HG02588 (cell line): Measurements from ENCODE around the gene ESM1.

Source experiments
- ATAC-seq: cut with Tn5 transposase; IDR thresholded peaks from one replicate; pipeline ENCODE4 v1.9.1; 2021; ENCODE audit warnings: mild to moderate bottlenecking, moderate library complexity; ENCODE audit not compliant: unreplicated experiment

Gene ESM1

DNA sequence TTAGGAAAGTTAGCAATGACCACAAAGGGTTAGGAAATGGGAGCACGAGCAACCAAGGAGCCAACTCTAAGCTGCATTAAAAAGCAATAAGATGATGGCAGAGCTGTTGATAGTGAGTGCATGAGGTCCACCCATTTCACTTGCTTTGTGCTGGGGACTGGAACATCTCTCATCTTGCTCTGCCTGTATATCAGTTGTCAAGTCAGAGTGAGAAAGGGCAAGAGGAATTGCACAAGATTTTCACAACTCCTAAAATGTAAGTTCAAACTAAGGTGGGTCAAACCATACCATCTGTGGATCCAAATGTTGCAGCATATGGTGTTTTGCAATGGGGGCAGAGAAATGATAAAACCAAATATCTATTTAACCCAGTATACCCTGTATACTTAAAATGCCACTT, 2.8 kb upstream of the ESM1 start:
- ATAC-seq = no peak

DNA sequence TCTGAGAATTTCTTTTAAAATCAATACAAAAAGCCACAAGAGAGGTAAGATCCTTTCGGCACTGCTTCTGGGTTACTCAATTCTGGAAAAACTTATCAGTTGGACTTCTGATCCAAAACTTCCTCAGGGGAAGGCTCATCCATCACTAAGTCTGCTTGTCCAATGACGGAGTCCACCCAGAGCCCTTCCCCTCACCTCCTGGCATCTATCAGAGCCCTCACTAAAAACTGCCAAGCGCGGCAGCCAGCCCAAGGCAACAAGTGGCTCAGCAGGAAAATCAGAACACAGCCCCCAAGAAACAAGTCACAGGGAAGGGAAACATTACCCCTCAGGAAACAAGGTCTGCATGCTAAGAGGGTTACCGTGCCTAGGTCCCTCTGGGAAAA, 869 bp upstream of the ESM1 start:
- ATAC-seq = no peak

DNA sequence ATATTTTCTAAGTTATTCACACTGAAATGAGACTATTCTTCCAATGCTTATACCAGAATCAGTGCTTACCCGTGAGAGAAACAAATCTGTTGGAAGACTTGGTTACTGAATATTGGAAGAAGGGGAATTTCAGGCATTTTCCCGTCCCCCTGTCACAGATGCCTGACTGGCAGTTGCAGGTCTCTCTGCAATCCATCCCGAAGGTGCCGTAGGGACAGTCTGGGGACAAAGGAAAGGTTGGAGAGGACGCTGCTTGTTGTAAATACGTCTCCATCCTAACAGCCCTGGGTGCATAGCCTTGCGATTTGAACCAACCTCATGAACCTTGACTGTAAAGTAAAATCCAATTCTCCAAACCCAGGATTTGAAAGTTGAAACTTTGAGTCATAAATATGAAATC, 3.5 kb downstream of the ESM1 start:
- no peak for ATAC-seq

DNA sequence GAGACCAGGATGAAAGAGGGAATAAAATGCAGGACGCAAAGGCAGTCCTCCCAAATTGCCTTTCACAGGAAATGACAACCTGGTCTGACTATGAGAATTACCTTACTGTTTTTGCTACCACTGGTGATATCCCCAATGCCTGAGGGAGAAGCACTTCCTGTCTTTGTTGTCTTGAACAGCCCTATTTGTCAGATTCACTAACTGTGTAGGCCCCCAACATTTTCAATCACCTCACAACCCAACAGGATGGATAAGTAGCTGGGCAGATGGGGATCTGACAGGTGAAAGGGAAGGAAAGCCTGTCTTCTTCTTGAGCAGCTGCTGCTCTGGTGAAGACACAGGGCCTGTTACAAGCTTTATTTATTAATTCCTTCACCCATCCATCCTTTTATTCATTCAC, 9.7 kb downstream of the ESM1 start:
- no peak for ATAC-seq

DNA sequence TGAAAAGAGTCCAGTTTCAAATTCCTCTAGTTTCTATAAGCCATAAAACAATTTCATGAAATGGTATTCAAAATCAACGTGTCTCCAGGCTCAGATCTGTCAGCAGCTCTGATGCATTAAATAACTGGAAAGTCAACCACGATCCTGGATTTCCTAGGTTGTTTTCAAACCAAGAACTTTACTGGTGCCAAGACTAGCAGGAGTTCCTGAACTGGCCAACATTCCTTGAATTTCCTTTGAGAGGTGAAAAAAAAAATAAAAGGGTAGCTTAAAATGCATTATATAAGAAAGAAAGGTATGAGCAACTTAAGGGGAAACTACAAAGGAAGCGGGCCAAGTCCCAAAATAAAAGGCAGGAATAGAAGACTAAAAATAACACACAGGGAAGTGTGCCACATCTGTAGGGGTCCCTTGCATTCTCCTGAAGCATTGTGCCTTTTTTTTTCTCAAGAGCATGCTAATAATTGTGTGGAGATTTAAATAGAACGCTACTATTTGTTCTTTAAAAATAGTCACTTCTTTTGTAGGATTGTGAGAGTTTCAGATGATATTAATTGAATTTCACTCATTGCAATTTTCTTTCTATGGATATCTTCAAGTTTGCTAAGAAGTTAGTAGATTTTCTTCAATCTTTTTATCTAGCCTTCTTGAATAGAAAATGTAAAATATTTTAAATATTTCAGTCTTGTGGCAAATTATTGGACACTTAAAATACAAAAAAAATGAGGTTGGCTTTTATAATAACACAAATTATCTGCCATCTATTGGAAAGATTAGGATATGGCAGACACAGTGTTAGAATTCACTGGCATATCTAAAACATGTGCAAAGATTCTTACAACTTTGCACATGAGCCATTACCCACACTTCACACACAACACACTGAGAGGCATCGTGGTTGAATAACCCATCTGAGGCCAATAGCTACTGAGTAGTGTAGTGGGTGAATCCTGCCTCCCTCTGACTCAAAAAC, 15.3 kb downstream of the ESM1 start:
- no peak for ATAC-seq

DNA sequence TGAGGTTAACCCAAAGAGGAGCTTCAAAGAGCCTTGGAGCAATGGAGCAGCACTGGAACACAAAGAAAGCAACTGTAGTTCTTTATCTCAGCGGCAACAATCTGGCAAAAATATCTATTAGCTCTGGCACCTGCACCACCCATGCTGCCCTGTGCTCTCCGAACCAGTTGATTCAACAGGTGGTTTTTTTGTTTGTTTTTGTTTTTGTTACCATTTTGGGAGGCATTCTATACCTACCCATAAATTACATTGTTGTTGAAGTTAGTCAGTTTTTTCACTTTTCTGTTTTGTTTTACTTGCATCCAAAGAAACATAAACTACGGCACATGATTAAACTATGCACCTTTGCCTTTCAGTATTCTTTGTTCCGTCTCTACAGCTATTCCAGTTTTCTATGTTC, 16.2 kb downstream of the ESM1 start:
- ATAC-seq = no peak

DNA sequence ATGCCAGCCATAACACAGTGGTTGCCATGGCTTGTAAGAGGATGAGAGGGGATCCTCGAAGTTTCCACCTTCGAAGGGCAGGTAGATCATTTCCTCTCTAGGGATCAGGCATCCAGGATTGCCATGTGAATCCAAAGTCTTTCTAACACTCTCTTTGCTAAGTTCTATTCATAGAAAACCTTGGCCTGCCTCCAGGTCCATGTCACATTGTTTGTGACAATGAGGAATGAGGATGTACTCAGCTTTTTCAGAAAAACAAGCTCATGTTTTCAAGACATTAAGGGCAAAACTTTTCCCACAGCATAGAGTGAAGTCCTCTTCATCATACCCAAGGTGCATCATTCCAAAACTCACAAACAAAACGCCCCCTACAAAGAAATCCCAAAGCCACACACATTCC, 19.6 kb downstream of the ESM1 start:
- no peak for ATAC-seq

DNA sequence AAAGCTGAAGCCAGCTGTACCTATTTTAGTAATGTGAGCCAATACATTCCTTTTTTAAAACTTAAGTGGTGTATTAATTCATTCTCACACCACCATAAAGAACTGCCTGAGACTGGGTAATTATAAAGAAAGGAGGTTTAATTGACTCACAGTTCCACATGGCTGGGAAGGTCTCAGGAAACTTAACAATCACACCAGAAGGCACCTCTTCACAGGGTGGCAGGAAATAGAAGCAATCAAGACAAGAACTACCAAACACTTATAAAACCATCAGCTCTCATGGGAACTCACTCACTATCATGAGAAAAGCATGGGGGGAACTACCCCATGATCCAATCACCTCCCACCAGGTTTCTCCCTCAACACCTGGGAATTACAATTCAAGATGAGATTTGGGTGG, 21.0 kb downstream of the ESM1 start:
- no peak for ATAC-seq

DNA sequence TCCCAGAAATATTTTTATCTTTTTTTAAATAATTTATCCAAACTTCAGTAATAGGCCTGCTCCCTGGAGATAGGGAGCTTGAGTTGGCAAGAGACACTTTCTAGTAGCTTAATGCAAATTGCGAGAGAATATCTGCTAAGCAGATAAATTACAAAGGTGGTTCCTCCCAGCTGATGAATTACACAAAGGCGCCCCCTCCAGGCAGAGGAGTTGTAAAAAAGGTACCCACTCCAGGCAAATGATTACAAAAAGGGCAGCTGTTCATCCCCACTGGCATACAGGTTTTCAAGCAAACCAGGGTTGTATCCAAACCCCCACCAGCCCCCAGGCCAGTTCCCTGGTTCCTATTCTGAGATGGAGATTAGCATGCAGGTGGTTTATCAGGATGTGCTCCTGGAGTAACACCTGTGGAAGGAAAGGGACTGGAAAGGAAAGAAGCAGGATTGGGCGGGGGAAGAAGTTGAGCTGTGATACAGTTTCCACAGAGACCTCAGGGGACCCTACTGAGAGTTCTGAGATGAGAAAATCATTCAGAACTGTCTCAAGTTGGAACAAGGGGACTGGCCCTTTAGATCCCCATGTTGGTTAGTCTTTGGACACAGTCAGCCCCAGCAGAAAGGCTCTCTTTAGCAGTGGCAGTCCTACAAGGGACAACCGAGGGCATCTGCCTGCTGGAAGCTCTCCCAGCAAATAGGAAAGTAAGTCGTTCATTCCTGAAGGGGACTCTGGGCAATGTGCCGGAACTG, 25.5 kb downstream of the ESM1 start:
- ATAC-seq = no peak

DNA sequence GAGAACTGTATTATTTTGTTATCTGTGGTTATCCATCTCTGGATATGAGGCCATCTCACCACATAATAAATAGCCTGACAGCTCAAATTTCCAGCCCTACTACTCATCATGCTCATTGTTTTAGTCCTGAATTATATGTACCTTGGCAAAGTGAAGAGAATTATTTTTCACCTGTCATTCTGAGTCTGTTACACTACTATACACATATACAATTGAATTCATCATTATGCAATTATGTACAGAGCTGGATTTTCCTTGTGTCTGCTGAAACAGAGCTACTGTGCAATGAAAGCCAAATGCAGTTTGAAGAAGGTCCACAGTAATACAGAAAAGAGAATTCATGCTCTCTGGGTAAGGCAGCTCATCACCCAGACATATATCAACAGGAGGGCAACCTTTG, 28.5 kb downstream of the ESM1 start:
- ATAC-seq = no peak

DNA sequence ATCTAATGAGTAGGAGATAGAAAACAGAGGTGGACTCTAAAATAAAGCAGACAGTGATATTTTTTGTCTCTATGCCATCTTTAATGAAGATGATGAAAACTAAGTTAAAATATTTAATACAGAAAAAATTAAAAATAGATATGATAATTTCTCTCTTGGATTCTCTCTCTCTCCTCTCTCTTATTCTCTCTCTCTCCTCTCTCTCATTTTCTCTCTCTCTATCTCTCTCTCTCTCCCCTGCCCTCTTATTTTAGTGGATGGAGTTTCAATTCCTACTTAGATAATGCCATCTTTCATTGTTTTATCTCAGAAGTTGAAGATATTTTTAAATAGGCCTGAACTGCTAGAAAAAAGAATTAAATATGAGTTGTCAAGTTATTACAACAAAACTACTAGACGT, 38.2 kb downstream of the ESM1 start:
- ATAC-seq = no peak

DNA sequence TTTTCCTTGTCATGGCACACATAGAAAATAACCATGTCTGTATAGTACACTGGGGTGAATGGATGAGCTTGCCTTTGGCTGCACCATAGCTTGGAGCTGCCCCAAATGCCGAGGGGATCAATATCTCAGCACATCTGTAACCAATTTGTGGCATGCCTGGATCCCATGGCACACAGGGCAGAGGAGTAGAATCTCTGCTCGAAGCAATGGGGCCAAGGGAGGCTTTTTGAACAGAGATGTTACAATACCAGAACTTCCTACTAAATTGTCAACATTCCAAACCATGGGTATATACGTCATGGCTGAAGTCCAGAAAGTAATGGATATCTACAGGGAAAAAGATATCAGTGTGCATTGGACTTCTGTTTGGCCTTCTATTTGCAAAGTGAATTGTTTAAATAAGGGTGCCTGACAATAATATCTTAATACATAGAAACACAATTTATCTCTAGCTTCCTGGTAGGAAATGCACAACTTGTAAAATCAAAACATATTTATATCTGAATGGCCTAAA, 39.0 kb downstream of the ESM1 start:
- ATAC-seq = no peak

DNA sequence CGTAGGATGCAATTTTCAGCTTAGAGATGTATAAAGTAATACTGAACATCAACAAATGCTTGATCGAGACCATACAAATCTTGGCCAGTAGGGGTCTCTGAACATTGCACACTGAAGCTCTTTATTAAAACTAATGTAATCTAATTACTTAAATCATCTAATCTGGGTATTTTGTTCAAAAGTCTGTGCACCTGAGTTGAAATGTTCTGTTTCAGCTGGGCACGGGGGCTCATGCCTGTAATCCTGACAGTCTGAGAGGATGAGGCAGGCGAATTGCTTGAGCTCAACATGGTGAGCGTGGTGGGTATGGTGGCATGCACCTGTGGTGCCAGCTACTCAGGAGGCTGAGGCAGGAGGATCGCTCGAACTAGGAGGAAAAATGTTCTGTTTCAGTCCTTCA, 41.0 kb downstream of the ESM1 start:
- ATAC-seq = no peak

DNA sequence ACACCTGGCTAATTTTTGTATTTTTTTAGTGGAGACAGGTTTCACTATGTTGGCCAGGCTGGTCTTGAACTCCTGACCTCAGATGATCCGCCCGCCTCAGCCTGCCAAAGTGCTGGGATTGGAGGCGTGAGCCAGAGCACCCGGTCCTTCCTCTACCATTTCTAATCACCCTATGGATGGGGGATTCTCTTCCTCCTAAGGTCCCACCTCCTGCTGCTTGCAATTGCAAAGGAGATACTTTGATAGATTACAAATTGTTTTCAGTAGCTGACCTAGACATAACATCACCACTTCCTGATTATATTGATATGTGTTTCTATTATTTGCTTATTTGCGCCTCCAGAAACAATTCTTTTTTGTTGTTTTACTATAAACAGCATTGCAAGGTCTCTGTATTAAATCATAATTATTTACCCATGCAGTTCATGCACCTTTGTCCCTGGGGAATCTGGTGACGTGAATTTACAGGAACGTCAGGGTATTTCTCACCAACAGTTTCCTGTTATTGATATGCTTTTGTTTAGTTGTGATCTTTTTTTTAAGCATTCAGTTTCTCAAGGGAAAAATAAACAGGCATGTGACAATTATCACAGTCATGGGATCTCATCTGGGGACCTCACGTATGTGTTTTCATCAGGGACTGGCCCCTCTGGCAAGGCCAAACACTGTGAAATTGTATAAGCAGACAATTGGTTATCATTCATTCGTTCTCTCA, 43.2 kb downstream of the ESM1 start:
- no peak for ATAC-seq

DNA sequence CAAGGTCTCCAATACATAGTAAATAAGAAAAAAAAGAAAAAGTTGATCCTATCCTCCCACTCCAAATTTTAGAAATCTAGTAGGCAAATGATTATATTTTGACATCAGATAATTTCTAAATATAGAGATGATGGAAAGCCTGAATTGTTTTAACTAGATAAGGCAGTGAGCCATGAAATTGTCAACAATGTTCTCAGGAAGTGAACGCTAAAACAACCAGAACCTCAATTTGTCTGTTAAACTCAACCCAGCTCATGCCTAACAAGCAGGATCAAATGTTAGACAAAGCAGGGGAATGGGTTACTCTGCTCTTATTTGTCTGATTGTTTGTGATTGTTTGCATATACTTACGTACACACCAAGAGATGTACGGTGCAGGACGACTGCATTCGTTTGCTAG, 49.2 kb downstream of the ESM1 start:
- no peak for ATAC-seq

DNA sequence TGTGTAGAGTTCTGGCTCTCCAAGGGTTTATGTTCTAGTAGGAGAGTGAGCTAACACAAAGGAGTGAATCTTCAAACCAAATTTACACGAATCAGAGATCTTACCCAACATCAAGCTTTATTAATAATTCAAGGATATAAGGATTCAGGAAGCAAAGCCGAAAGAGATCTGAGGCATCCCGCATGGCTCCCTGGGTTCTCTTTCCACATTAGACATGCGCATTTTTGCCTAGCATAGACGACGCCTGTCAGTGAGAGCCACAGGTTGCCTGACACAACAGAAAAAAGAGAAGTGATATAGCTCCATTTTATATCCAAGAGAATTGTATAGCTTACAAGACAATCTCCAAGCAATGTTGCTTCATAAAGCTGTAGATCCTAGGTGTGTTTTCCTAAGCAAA, 52.6 kb downstream of the ESM1 start:
- no peak for ATAC-seq

DNA sequence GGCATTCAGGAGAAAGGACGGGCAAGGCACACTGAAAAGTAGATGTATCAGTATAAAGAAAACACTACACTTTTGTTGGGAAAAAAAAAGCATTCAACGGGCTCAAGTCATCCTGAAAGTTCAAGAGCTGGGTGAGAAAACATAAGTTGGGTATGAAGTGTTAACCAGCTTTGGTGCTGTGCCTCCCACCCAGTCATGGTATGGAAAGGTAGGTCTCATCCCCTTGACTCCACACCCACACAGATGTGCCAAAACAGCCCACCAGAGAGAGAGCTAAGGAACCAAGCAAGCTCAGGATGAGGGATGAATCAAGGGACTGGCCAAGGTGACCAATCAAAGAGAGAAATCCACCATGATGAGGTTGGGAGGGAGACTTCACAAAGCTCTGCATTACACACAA, 54.7 kb downstream of the ESM1 start:
- ATAC-seq = no peak
